NB4 (cell line): ENCODE measurements around the gene CASP8.

Experiments used
- DNase-seq: peaks from one replicate; pipeline ENCODE4 v3.0.0; 2010; ENCODE audit warnings: low read depth
- H3K4me3 ChIP-seq: one replicate; pipeline ENCODE4 v1.5.1; 2011; ENCODE audit warnings: mild to moderate bottlenecking, low read depth, low read length, moderate library complexity
- CTCF ChIP-seq: IDR thresholded peaks from one replicate; pipeline ENCODE4 v1.5.1; 2012; ENCODE audit warnings: low read depth, low read length
- MAX ChIP-seq: IDR thresholded peaks from 2 replicates; pipeline ENCODE4 v1.6.1; 2011; ENCODE audit warnings: low read depth, low read length
- MYC ChIP-seq: IDR thresholded peaks from 2 replicates; pipeline ENCODE4 v1.6.1; 2011; ENCODE audit warnings: low read depth, low read length
- POLR2A ChIP-seq: IDR thresholded peaks from 2 replicates; pipeline ENCODE4 v1.6.1; 2011; ENCODE audit warnings: mild to moderate bottlenecking; ENCODE audit not compliant: insufficient read length; ENCODE audit errors: extremely low read depth

Gene CASP8

GRCh38 chr2:201264472-201265173 is 4.3 kb downstream of the CASP8 start:
- TF ChIP-seq POLR2A, result no peak
- no peak for TF ChIP-seq CTCF
- TF ChIP-seq MAX, result no peak
- no peak for TF ChIP-seq MYC
- H3K4me3 ChIP-seq, result no peak overlapping the region
- DNase-seq, result peak; percentile 66

GRCh38 chr2:201266629-201267028 is 6.3 kb downstream of the CASP8 start:
- TF ChIP-seq POLR2A, result no peak
- TF ChIP-seq MYC, result no peak
- no peak for TF ChIP-seq MAX
- TF ChIP-seq CTCF, result no peak
- DNase-seq, result no peak
- H3K4me3 ChIP-seq, result no peak overlapping the region

- no peak overlapping the region for H3K4me3 ChIP-seq
- DNase-seq, result no peak
- TF ChIP-seq CTCF, result no peak
- no peak for TF ChIP-seq POLR2A
- no peak for TF ChIP-seq MAX
- no peak for TF ChIP-seq MYC
These were observed 7.1 kb downstream of the CASP8 start for GRCh38 chr2:201267278-201268030.

GRCh38 chr2:201269764-201270163 is 9.4 kb downstream of the CASP8 start:
- H3K4me3 ChIP-seq, result no peak overlapping the region
- no peak for DNase-seq

More at GRCh38 chr2:201269764-201270163, 9.4 kb downstream of the CASP8 start:
- TF ChIP-seq POLR2A (no peak), MYC (no peak), MAX (no peak), CTCF (no peak)
